HG02763 (cell line): ENCODE results near the gene ATP5F1A.
"Not testable (repeated sequence)": the region's sequence is repeated elsewhere in the genome, so short reads cannot be mapped to it uniquely, and the experiment has no call there.

Experiments used
- ATAC-seq: cut with Tn5 transposase; IDR thresholded peaks from one replicate; pipeline ENCODE4 v1.9.1; 2021; ENCODE audit warnings: mild to moderate bottlenecking, moderate library complexity; ENCODE audit not compliant: unreplicated experiment

Gene ATP5F1A

GRCh38 chr18:46048641-46049040, 49.5 kb downstream of the ATP5F1A start:
- ATAC-seq: no peak

GRCh38 chr18:46047369-46047768, 50.7 kb downstream of the ATP5F1A start:
- ATAC-seq: not testable (repeated sequence)

GRCh38 chr18:46046688-46047087, 51.4 kb downstream of the ATP5F1A start:
- no peak for ATAC-seq

GRCh38 chr18:46046126-46046525, 52.0 kb downstream of the ATP5F1A start:
- no peak for ATAC-seq

- ATAC-seq: no peak
Observed at GRCh38 chr18:46042571-46043123, 55.4 kb downstream of the ATP5F1A start.

- no peak for ATAC-seq
Observed at GRCh38 chr18:46040747-46041104, 57.4 kb downstream of the ATP5F1A start.

- no peak for ATAC-seq
Observed at GRCh38 chr18:46040033-46040746, 57.9 kb downstream of the ATP5F1A start.

- ATAC-seq: no peak
Observed at GRCh38 chr18:46037512-46038305, 60.4 kb downstream of the ATP5F1A start.

- ATAC-seq: no peak
Observed at GRCh38 chr18:46035696-46036680, 62.1 kb downstream of the ATP5F1A start.

GRCh38 chr18:46034230-46034629, 63.9 kb downstream of the ATP5F1A start:
- no peak for ATAC-seq

- ATAC-seq: no peak
Observed at GRCh38 chr18:46031741-46032140, 66.4 kb downstream of the ATP5F1A start.
